ENCODE measurements around the gene SPTBN5.

GRCh38 chr15:41842229-41842628 is 51.6 kb downstream of the SPTBN5 start:
- TF ChIP-seq CTCF (conservative IDR thresholded peaks at IDR 0.05; ENCODE audit: low read length): no peak
- TF ChIP-seq EZH2phosphoT487 (IDR thresholded peaks at IDR 0.05; ENCODE audit: borderline replicate concordance): no peak

Measured in Loucy (cell line).